ENCODE results near the gene EIF4H. TPM values are rescaled to one million over a fixed set of nuclear protein-coding genes. Genes with fewer than 3 reads are reported as not detected.
A peak's percentile ranks its signal among the peaks of the same experiment; 100 is the strongest.
"Not testable (repeated sequence)": the region's sequence is repeated elsewhere in the genome, so short reads cannot be mapped to it uniquely, and the experiment has no call there.

The EIF4H gene
- total RNA-seq, 1 experiment from 2014 or later, result 408 TPM

DNA sequence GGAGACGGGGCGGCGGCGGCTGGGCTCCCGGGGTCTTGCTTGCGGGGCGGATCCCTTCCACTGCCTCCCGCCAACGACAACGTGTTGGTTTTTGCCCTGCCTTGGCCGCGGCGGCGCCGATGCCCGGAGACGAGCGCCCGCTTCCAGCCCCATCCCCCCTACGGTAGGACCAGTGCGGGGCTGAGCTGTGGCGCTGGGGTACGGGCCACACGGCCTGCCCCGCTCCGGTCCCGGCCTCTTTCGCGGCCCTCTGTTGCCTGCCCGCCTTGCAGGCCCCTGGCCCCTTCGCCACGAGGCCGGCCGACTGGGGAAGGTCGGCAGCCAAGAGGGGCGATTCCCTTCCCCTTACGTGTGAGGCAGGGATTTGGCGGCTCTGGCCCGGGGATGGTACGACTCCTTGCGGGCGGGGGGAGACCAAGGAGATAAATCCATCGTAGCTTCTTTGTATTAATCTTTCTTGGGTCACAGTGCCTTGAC lies 488 bp downstream of the EIF4H start:
- peak; percentile 33 for DNase-seq (ENCODE audit: low read depth)

DNA sequence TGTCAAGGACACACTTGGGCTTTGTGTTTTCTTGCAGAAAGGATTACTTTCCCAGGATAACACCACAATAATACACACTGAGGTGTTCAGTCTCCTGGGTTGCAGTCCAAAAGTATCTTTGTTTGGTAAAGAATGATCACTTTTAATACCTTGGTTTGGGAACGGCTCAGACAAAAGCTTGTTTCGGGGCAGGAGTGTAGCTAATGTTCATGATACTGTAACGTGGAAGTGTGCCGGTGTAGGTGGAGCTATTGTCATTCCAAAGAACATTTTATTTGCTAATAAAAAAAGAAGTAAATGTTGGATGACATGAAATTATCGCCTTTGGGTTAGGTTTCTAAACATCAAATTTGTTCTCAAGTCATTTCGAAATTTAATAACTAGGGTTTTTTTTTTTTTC lies 1.2 kb downstream of the EIF4H start:
- DNase-seq (ENCODE audit: low read depth), result no peak

- no peak for DNase-seq (ENCODE audit: low read depth)
Measured at GRCh38 chr7:74176555-74176954, 2.4 kb downstream of the EIF4H start.

DNA sequence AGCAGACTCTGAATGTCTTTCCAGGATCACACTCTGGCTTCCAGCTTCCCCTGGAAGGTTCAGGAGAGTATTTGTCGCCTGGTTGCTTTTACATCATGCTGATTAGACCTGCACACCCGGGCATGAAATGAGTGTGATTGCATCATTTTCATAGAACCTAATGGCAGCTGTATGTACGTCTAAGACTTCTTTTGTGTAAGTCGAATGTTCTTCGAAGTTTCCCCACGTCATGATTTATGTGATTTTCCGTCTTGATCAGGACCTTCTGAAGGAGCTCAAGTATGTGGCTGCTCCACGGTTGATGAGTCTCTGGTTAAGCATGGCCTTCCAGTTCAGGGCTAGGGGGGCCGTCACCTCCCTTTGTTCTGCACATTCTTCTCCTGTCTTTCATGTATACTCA lies 4.5 kb downstream of the EIF4H start:
- DNase-seq (ENCODE audit: low read depth), result no peak

DNA sequence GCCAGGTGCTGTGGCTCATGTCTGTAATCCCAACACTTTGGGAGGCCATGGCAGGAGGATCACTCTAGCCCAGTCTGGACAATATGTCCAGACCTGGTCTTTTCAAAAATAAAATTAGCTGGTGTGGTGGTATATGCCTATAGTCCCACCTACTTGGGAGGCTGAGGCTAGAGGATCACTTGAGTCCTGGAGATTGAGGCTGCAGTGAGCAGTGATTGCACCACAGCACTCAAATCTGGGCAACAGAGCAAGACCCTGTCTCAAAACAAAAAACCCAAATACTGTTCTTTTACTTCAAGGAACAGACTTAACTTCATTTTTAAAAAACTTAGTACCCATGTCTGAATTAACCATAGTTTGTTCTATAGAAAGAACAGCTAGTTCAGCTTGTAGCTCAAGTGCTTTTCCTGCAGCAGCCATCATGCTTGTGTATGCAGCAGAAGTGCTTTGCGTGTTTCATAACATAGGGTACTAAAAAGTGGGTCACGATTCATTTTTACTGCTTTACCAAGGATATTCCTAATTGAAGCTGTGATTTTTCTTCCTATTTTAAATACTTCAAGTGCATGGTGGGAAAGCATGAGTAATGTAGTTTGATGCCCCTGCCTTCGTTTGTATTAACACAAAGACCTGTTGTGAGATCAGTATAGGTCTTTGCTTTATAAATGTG lies 5.9 kb downstream of the EIF4H start:
- DNase-seq (ENCODE audit: low read depth), result no peak

- no peak for DNase-seq (ENCODE audit: low read depth)
Measured at GRCh38 chr7:74180866-74181265, 6.7 kb downstream of the EIF4H start.

DNA sequence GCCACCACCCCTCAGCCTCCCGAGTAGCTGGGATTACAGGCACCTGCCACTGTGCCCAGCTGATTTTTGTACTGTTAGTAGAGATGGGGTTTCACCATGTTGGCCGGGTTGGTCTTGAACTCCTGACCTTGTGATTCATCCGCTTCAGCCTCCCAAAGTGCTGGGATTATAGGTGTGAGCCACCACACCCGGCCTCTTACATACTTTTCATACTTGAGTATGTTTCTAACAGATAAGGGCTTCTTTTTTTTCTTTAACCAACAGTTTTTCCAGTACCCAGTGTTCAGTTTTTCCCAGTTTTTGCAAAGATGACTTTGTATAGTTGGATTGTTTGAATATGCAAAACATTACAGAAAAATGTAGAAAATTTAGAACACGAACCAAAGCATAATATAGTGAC lies 7.7 kb downstream of the EIF4H start:
- DNase-seq (ENCODE audit: low read depth), result no peak

GRCh38 chr7:74182453-74183090 lies 8.4 kb downstream of the EIF4H start:
- no peak for DNase-seq (ENCODE audit: low read depth)

DNA sequence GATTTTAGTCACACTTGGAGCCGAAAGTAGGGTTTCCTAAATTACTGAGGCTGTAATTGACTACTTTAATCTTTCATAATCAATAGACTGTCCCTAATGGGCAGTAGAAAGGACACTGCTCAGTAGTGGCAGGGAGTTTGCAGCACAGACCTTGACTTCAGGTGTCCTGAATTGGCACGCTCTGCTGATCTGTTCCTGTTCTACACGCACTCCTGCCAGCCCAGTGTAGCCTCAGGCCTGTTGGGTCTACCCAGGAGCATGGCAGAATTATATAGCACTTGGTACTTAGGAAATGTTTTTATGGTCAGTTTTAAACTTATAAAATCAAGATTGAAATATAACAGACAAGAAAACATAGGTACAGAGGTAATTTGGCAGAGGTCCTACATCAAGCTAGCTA lies 9.0 kb downstream of the EIF4H start:
- no peak for DNase-seq (ENCODE audit: low read depth)

GRCh38 chr7:74183653-74184450 lies 9.7 kb downstream of the EIF4H start:
- no peak for DNase-seq (ENCODE audit: low read depth)

- no peak for DNase-seq (ENCODE audit: low read depth)
Measured at GRCh38 chr7:74185016-74185415, 10.9 kb downstream of the EIF4H start.

GRCh38 chr7:74185636-74186035 lies 11.5 kb downstream of the EIF4H start:
- no peak for DNase-seq (ENCODE audit: low read depth)

GRCh38 chr7:74187915-74188675 lies 13.9 kb downstream of the EIF4H start:
- DNase-seq (ENCODE audit: low read depth), result peak; percentile 59

DNA sequence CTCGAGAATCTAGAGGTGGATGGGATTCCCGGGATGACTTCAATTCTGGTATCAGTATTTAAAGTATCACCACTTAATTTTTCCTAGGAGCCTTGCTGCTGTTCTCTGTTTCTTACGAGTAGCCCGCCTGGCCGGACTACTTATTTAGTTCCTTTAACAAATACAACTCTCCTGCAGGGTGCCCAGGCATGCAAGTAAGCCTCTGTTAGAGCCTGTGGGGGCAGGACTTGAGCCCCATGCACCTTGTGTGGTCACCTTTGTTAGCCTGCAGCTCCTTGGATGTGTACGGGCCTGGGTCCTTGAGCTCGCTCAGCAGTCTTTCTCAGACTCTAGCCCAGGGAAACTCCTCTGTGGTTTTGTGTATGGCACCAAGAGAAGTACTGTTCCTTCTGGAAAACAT lies 16.1 kb downstream of the EIF4H start:
- DNase-seq (ENCODE audit: low read depth), result no peak

DNA sequence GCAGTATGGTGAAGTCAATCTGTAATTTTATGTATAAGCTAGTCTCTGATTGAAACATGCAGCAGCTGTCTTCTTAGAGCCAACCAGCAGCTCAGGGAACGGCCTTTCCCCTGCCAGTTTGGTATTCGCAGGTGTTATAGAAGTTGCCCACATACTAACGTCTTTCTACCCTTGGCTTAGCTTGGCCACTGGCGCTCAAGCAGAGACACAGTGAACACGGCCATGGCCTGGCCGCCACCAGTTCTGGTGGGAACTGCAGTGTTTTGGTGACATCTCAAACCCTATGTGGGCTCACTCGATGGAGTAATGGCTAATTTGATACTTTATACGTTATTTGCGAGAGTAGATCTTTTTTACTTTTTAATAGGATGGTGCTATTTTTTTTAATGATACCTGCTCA lies 17.1 kb downstream of the EIF4H start:
- no peak for DNase-seq (ENCODE audit: low read depth)

DNA sequence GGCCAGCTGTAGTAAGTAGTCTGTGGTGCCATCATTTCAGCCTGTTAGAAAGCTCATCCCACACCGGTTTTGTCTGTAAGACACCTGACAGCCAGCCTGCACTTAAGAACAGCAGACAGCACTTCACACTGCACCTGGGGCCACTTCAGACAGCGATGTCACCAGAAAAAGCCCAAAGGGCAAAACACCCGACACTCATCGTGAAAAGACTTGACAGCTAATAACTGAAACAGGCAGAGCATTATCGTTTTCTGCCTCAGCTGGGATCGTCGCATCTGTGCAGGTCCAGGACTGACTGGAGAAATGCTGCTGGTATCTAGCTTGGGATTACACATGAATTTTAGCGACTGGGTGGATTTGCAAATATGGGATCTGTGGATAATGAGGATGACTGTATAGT lies 18.9 kb downstream of the EIF4H start:
- DNase-seq (ENCODE audit: low read depth), result no peak

- DNase-seq (ENCODE audit: low read depth), result no peak
Measured at GRCh38 chr7:74193913-74194312, 19.8 kb downstream of the EIF4H start.

- no peak for DNase-seq (ENCODE audit: low read depth)
Measured at GRCh38 chr7:74194686-74195085, 20.5 kb downstream of the EIF4H start.

DNA sequence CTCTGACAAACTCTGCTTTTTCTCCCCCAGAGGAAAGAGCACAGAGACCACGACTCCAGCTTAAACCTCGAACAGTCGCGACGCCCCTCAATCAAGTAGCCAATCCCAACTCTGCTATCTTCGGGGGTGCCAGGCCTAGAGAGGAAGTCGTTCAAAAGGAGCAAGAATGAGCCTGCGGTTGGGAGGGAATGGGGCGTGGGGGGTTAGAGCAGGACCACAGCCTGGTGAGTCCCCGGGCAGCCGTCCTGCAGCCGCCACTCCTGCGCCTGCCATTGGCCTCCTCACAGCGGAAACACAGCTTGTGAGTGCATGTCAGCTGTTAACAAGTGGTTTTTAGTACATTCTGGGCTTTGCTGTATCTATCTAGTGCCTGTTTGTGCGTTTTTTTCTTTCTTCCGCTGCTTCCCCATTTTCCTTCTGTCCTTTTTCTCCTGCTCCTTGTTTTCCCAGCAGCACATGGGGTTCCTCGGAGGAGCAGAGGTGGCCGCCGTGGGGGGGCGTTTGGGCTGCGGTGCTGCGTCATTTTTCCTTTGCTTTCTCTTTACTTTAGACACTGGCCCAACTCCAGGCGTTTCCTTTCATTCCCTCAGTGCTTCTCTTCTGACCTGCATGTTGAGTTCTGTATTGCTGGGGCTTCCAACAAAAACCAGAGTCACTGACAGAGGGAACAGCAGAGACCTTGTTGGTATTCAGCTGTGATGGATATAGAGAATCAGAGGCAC lies 21.1 kb downstream of the EIF4H start:
- DNase-seq (ENCODE audit: low read depth), result not testable (repeated sequence)

GRCh38 chr7:74195968-74196654 lies 22.0 kb downstream of the EIF4H start:
- DNase-seq (ENCODE audit: low read depth), result not testable (repeated sequence)
